CD4-positive, alpha-beta T cell treated with Interleukin-4 for 1 hour (primary cell): ENCODE measurements around the gene KCTD21.

Experiments used
- DNase-seq, 2 donors: peaks; one replicate each; pipeline ENCODE4 v3.0.0-alpha.2; 2020 to 2022

The KCTD21 gene

DNA sequence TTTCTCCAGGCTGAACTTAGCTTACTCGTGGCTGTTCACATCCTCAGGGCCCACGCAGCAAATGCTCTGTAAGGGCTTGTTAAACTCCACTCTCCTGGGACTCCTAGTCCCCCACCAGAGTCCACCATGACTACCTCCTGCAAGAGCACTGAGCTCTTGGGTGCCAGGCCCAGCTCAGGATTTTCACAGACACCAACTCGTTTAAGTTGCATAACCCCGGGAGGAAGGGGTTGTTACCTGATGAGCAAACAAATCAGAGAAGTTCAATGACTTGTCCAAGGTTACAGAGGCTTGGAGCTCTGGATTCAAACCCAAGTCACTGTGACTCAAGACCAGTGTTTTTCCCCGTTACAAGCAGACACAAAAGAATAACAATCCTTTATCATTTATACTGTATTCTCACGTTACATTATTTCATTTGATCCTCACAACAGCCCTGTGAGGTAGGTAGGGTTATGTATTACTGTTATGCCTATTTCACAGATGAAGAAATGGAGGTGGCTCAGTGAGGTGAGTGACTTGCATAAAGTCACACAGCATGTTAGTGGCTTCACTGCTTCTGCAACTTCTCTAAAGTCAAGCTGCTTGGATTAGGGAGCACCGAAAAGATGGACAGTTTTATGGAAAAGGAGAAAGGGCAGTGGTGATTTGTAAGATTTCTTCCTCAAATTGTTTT lies 17.4 kb downstream of the KCTD21 start:
- no peak for DNase-seq

DNA sequence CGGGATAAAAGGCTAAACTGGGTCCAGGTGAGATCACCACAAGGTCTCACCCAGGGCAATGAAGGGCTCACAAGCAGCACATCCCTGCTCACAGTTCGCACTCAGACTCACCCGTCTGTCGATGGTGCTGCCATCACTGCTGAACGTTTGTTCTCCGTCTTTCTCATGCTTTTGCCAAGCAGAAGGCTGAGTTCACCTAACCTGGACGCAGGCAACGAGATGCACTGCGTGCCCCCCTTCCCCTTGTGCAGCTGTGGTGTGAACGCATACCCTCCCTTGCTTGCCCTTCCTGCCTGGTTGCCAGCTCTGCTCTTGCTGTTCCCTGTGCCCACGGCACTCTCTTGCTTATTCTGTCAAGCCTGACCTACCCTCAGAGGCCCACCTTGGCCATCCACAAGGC lies 18.0 kb downstream of the KCTD21 start:
- no peak for DNase-seq

DNA sequence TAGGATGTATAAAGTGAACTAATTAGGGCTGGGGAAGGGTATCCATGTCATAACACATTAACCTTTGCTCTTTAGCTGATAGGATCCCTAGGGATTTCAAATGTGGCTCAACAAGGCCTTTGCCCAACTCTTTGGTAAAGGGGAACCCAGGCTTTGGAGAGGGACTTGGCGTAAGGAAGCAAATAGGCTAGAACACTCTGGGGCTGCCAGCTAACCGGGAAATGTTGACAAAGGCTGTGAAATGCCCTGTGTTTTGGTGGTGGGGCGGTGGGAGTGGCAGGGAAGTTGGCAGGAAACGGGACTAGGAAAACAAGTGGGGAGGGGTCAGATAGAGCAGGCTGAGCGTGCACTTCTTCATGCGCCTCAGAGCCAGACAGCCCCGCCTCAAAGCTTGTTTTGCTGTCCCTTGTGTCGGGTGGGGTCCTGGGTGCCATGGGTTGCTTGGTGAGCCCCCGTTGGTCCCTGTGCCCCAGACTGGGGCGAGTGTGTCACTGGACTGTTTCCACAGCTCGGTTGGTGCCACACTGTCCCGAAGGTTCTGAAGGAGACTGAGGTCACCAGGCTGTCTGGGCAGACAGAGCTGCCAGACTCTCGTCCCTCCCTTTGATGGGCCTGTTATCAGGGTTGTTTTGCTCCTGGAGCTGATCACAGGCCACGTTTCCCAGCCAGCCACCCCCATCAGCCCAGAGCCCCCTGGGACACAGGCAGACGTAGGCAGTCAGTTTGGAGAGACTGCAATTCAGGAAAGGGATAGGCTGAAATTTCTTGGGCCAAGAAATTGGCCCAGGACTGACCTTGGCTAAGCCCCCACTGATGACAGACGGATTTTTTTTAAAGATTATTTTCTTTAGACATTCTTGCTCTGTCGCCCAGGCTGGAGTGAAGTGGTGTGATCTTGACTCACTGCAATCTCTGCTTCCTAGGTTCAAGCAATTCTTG lies 19.6 kb downstream of the KCTD21 start:
- DNase-seq, result no peak

DNA sequence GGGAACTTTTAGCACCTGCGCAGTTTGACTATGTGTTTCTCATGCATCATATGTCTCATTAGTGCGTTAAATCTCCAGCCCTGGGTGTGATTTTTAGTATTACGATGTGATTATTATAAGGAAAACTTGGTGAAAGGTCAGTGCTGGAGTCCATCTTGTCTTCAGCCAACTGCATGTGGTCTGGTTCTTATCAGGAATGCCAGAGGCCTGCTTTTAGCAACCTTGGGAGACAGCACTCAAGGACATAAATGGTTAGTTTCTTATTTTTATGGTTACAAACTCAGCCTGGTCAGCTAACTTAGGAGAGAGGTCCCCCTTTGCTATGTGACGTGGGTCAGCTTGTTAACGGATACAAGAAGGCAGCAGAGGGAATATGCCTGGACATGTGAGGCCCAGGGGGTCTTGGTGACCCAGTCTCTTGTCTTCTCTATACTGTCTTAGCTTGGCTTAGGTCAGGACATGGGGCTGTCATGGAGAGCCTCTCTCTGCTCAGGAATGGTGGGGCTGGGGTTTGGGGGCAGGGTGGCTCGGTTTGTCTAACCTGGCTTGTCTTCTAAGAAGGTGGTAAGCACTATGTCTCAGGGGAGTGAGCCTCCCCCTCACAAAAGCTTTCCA lies 21.5 kb downstream of the KCTD21 start:
- DNase-seq, result no peak

DNA sequence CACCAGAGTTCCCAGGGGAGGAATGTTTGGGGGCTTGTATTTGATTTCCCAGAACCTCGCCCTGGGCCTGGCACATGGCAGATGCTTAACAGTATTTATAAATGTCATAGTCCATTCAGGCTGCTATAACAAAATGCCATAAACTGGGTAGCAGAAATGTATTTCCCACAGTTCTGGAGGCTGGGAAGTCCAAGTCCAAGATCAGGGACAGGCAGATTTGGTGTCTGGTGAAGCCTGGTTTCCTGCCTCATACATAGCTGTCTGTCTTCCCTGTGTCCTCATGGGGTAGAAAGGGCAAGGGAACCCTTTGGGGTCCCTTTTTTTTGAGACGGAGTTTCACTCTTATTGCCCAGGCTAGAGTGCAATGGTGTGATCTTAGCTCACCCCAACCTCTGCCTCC lies 24.0 kb downstream of the KCTD21 start:
- no peak for DNase-seq

DNA sequence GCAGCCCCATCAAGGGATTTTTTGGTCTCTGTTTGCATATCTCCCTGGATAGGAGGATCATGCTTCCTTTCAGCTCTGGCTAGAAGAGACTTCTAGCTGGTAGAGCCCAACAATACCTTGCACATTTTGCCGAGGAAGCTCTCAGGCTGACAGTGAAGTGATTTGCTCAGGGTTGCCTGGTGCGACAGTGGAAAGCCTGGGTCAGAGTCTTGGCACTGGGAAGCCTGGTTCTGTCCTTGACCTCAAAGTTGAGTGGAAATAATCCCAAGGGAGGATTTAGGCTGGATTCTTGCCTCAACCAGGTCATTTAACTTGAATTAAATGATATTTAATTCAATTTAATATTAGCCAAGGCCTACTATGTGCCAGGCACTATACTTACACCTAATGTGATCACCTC lies 24.6 kb downstream of the KCTD21 start:
- no peak for DNase-seq

DNA sequence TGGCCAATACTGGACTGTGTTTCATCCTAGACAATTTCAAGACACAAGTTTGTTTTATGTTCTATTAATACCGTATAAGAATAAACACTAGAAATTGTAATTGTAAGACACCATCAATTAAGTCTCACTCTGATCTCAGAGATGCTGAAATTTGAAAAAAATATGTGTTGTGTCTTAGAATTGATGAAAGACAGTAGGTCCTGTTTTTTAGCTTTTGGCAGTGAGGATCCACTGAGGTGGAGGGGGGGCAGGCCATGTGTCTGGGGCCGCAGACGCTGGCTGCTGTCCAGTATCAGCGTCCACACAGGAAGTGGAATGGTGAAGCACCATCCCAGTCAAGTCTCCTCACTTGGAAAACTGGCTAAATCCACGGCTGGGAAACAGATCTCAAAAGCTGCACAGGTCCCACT lies 26.5 kb downstream of the KCTD21 start:
- DNase-seq, result no peak

DNA sequence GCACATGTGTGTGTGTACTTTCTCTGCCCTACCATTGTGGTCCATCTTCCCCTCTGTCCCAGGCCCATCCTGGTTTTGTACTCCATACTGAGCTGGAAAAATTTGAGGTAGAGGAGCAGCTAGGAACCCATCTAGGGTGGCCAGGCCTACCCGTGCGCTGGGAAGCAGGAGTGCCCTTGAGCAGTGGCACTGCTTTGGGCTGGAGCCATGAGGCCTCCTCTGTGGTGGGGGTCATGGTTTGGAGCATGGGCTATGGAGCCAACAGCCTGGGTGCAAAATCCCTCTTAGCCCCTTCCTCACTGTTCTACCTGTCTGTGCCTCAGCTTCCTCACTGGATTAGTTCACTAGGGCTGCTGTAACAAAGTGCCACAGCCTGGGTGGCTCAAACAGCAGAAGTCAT lies 27.1 kb downstream of the KCTD21 start:
- no peak for DNase-seq

DNA sequence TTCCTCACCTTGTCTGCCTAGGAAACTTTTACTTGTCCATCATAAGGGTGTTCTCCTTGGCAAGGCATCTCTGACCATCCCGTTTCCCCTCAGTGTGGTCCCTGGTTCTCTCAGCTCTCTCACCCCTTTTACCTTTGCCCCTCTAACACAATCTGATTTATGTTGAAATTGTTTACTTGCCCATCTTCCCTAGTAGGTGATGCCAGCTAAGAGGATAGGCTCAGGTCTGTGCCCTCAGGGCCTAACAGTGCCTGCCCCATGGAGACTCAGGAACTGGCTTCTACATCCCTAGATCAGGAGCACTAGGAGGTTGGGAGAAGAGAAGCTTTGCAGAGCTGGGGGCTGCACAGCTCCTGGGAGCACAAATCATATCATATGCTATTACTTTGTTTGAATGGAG lies 27.9 kb downstream of the KCTD21 start:
- no peak for DNase-seq

DNA sequence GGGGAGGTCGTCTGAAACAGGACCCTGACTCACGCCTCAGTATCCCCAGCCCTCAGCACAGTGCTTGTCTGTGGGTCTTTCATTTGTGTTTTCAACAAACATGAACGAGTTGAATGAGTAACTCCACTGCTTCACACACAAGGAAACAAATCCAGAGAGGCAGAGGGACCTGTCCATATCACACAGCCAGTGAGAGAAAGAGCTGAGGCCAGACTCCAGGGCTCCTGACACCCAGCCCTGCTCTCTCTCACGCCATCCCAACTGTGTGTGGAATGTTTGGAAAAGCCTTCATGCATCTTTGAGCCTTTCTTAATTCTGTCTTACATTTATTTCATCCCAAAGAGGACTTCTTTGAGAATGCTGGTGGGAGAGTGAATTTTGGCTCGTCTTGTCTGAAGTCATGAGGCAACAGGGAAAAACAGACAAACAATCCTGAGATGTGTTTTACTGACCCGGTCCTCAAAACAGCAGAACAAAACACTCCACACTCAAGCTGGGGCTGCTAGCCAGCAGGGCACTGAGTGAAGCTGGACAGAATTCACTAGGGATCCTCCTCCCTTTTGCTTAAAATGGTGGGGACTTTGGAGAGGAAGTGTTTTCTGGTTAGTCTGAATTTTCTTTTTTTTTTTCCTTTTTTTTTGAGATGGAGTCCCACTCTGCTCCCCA lies 29.3 kb downstream of the KCTD21 start:
- DNase-seq, result no peak

DNA sequence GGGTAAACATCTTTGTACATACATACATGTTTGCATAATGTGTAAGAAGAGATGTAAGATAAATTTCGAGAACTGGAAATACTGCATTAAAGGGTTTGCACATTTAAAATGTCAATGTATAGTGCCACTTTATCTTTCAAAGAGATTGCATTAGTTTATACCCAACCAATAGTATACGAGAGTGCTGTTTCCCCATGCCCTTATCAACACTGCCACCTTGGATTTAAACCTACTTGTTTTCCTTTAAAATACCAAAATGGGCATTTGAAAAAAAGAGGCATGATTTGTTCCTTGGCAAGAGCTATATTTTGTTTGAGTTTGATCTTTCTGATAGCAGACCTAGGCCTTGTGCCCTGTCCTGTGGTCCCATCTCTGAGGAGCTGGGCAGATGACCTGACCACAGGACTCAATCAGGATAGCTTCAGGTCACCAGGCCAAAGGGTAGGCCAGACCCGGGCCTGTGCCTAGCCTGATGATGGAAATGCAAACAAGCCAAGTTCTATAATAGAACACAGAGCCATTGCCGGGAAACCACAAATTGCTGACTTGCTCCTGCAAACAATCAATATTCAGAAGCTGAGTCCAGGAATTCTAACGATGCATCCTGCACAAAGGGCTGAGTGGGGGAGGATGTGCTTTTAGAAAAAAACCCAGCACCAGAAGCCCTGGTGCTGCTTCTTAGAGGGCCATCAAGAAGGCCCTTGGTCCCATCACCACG lies 32.1 kb downstream of the KCTD21 start:
- no peak for DNase-seq

DNA sequence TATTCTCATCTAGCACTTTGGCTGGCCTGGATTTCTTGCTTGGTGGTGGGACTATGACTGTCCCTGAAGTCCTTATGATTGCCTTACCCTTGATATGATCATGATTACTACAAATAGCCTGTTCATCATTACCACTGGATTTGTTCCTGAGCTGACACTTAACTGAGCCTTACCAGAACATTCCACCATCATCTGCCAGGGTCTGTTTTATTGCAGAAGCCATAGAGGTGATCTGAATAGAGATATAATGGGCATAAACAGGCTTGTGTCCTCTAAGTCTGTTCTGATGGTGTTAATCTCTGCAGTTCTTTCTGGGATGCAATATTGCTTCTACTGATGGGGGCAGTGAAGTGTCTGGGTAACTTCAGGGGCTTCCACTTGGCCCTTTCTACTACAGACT lies 36.6 kb downstream of the KCTD21 start:
- no peak for DNase-seq

DNA sequence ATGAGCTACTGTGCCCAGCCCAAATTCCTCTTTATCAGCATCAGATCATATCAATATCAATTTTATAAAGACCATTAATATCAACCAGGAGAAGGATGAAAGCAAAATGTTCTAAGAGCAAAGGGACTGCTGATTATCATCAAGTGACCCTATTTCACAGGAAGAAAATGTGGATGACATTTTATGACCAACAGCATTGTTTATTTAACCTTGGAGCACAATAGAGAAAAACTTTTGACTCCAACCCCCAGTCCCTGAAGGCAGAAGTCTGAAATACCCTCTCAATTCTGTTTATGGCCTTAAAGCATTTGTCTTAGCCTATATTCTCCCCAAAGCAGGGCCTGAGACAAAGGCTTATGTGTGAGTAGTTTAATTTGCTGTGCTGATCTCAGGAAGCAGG lies 37.7 kb downstream of the KCTD21 start:
- no peak for DNase-seq

DNA sequence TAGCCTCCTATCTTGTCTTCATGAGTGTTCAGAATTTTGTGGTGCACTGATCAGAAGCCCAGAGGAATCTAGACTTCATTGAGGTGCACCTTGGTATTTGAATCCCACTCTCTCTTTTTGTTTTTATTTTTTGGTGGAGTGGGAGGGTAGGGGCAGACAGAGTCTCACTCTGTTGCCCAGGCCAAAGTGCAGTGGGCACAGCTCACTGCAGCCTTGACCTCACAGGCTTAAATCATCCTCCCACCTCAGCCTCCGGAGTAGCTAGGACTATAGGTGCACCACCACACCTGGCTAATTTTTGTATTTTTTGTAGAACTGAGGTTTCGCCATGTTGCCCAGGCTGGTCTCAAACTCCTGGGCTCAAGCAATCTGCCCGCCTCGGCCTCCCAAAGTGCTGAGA lies 38.1 kb downstream of the KCTD21 start:
- no peak for DNase-seq

DNA sequence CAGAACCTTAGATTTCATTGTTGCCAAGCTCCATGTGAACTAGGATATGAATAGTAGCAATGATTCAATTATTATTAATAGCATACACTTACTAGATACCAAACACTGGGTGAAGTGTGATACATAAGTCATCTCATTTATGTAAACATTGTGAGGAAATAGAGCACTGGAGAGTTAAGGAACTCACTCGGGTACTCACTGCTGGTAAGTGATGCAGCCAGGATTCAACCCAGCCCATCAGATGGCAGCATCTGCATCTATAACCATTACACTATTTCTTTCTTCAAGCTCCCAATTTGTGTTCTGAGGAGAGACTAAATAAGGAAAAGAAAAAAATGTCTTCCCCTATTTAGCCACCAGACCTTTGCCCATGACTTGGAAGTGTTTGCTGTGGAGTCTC lies 38.8 kb downstream of the KCTD21 start:
- DNase-seq, result peak in 1 of 2 donors; percentile 11

DNA sequence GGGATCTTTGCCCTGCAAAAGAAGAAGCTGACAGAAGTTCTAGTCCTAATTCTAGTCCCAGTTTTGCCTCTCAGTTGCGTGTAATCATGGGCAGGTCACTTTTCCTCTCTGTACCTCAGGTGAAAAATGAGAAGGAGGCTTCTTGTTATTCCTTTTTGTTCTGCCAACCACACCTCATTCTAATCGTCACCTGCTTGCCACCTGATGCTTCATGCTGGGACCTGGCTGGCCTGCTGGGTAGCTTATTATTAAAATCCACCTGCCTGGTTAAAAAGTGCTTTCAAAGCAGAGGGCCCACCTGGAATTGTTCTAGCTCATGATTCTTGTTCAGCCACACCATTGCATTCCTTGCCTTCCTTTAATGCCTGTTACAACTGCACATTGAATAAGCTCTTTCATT lies 40.6 kb downstream of the KCTD21 start:
- DNase-seq, result no peak

DNA sequence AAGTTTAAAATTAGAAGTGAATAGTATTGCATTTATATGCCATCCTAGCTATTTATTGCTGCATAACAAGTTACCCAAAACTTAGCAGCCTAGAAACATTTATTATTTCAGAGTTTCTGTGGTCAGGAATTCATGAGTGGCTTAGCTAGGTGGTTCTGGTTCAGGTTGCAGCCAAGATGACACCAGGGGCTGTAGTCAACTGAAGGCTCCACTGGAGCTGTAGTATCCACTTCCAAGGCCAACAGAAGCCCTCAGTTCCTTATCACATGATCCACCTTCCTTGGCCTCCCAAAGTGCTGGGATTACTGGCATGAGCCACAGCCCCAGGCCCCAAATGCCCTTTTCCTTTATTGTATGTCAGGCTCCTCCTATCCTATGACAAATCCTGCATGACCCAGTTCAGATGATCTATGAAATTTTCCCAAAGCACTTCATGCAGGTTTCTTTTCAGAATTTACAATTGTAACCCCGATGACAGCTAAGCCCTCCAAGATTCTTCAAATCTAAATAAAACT lies 42.9 kb downstream of the KCTD21 start:
- DNase-seq, result no peak

DNA sequence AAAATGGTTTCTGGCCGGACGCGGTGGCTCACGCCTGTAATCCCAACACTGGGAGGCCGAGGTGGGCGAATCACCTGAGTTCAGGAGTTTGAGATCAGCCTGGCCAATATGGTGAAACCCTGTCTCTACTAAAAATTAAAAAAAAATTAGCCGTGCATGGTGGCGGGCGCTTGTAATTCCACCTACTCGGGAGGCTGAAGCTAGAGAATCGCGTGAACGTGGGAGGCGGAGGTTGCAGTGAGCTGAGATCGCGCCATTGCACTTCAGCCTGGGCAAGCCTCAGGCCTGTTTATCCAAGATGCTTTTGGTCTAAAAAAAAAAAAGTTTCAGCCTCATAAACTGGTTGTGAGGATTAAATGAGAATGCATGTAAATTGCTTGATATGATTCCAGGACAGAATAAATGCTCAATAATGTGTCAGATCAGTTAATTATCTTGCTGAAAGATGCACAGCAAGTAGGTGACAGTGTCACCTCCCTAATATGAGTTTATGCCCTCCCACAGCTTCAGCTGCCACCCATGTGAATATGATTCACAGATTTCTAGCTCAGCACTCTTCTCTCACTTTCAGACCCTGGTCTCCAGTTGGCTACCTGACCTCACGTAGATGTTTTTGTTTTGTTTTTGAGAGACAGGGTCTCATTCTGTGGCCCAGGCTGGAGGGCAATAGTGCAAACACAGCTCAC lies 47.9 kb downstream of the KCTD21 start:
- DNase-seq, result no peak

DNA sequence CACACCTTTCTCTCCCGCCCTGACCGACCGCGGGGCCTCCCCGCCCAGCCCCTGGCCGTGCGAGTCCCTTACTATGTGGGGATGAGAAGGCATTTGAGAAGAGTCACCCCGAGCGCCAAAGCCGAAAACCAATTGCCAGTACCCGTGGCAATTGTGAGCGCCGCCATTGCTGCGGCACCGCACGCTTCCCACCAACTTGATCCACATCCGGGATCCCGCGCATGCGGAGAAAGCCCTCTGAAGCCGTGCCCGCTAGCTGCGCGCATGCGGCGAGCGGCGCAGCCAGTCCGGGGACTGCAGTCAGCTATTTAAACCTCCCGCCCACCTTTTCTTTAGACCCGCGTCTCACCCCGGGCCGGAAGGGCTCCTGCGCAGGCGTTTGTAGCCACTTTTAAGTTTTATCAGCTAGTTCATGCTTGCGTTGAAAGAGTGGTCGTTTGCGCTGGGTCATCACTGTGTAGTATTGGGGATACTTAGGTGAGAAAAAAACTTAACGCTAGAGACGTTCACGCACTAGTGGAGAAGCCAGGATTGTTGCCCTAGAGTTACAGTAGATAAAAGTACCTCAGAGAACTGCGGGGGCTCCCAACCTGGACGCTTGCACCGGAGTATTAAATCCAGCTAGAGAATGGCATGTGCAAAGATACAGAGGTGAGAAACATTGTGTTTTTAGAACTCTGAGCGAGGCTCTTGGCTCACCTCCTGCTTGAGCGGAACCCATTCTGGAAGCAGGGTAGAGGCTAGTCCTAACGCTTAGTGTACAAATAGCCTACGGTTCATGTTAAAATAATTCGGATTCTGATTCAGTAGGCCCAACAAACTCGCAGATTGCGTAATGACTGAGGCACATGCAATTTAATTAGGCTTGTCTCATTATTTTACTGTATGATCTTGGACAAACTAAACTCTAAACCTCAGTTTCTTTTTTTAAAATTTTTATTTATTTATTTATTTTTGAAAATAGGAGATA lies 48.7 kb downstream of the KCTD21 start, which contains the start of gene ALG8:
Gene ALG8, minus strand, starts transcription at position 205 of the 970 bp plus-strand sequence. Its CDS starts 38 bp downstream, at position 167.
- DNase-seq, result peak; percentile 97 to 98

DNA sequence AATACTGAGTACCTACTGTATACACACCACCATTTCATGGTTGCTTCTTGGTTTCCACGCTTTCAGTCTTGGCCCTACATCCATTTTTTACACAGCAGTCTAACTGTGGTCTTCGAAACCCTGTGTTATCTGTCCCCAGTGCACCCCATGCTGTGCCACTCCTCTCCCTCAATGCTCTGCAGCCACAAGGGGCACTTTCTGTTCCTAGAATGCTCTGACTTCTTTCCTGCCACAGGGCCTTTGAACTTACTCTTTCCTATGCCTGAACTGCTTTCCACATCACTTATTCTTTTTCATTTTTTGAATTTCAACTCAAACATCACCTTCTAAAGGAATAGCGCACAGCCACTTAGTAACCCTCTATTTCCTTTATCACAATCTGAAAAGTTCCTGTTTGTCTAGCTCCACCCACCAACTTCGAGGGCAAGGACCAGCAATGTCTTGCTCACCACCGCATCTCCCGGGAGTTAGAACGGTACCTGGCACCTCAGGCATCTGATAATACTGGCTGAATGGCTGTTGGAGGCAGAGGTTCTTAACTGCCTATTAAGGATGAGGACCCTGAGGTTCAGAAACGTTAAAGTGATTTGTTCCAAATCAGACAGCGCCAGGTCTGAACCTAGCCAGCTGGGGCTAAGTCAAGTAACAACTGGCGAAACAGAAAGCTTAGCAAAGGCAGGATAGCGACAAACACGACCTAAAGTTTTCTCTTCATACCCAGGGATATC lies 49.6 kb downstream of the KCTD21 start:
- peak in 1 of 2 donors; percentile 13 for DNase-seq
